SU-DHL-6 (cell line): Measurements from ENCODE around the gene ANXA2R.

Experiments
- EZH2phosphoT487 ChIP-seq: fragments of 200-600 bp; sonication (generic), shearing (Covaris generic); conservative IDR thresholded peaks from 2 replicates; pipeline ENCODE4 v1.6.1; 2018; ENCODE audit warnings: mild to moderate bottlenecking, antibody characterized with exemption, low read length, moderate library complexity, mixed read lengths
- TF ChIP-seq, protein P1 (sequence below): fragments of 200-600 bp; sonication (generic); IDR thresholded peaks from one replicate; pipeline ENCODE4 v1.5.1; 2017; ENCODE audit warnings: antibody characterized with exemption, mild to moderate bottlenecking, low read length, moderate library complexity; ENCODE audit not compliant: insufficient read depth, poor library complexity, severe bottlenecking

DNA sequence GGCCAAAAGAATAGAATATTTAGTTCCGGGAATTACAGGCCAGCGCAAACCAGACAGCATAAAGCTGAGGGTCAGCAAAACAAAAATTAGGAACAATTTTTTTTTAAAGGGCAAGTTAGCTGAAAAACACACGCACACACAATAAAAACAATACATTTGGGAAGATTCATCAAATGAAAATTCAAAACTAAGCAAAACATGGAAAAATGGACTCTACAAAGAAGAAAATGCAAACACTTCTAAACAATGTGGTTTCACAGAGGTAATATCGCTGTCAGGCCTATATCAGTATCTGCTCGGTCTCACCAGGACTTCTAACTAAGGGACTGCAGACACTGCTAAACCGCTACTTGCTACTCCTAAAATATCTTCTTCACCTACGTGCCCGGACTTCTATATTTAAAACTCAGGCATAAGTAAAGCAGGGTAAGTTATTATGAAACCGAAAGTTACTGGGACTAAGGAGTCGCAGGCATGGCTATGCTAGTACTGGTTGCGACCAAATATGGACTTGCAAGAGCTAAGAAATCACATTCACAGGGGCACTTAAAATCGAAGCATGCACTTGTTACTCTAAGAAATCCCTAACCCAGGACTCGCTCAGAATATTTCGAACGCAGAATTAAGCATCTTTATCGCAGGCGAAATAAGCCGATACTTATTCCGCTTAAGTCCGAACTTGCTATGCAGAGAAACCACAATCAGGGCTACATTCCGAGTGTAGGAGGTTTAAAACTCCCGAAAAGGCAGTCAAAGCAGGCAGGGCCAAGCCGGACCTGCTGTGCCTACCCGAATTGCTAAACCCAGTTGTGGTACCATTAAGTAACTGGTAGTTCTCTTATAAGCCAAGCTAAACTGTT lies 2.3 kb downstream of the ANXA2R start:
- TF ChIP-seq, protein P1, sequence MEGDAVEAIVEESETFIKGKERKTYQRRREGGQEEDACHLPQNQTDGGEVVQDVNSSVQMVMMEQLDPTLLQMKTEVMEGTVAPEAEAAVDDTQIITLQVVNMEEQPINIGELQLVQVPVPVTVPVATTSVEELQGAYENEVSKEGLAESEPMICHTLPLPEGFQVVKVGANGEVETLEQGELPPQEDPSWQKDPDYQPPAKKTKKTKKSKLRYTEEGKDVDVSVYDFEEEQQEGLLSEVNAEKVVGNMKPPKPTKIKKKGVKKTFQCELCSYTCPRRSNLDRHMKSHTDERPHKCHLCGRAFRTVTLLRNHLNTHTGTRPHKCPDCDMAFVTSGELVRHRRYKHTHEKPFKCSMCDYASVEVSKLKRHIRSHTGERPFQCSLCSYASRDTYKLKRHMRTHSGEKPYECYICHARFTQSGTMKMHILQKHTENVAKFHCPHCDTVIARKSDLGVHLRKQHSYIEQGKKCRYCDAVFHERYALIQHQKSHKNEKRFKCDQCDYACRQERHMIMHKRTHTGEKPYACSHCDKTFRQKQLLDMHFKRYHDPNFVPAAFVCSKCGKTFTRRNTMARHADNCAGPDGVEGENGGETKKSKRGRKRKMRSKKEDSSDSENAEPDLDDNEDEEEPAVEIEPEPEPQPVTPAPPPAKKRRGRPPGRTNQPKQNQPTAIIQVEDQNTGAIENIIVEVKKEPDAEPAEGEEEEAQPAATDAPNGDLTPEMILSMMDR: no peak
- no peak for TF ChIP-seq EZH2phosphoT487
